Uterus (tissue), 2 donors: ENCODE data around the gene EVI5L.

ENCODE experiments used
- CTCF ChIP-seq, 4 experiments: fragments of 200-600 bp in 2 of 4; fragments of 450-650 bp in 2 of 4; sonication (generic) in 2 of 4; IDR thresholded peaks; one replicate each; pipeline ENCODE4 v1.5.1; 2016 to 2019; ENCODE audit warnings: antibody characterized with exemption in 4 of 4, mild to moderate bottlenecking in 2 of 4, moderate library complexity in 1 of 4
- POLR2A ChIP-seq, 2 donors: fragments of 450-650 bp; IDR thresholded peaks; one replicate each; pipeline ENCODE4 v1.6.1; 2016; ENCODE audit warnings: antibody characterized with exemption in 2 of 2, mild to moderate bottlenecking in 1 of 2, moderate library complexity in 1 of 2

- no peak for TF ChIP-seq CTCF (IDR thresholded peaks at IDR 0.05)
- TF ChIP-seq POLR2A (IDR thresholded peaks at IDR 0.05) = no peak
Observed at GRCh38 chr19:7905859-7906258, 75.8 kb downstream of the EVI5L start.
